ENCODE measurements around the gene CA5A. TPM values are rescaled to one million over a fixed set of nuclear protein-coding genes. Genes with fewer than 3 reads are reported as not detected.
"Not testable (repeated sequence)": the region's sequence is repeated elsewhere in the genome, so short reads cannot be mapped to it uniquely, and the experiment has no call there.

Gene CA5A
- total and polyA plus RNA-seq, 8 donors, result 0.09 to 0.77 (median 0.16) TPM

GRCh38 chr16:87914812-87915211 is 21.5 kb downstream of the CA5A start:
- Histone ChIP-seq H3K36me3 (no peaks in the 10 kb centered on the region), H3K9me3 (no peaks in the 10 kb centered on the region), H3K4me1 (no peaks in the 10 kb centered on the region), H3K27me3 (peaks cover 0 to 32% of the 10 kb centered on the region in 2 donors), H3K27ac (no peak overlapping the region), H3K4me3 (no peak overlapping the region)
- intact Hi-C loops (cut with DNase I), result no loop called here
- no peak for TF ChIP-seq CTCF (IDR thresholded peaks at IDR 0.05)
- no peak for DNase-seq
- no peak for ATAC-seq

GRCh38 chr16:87914021-87914725 is 22.2 kb downstream of the CA5A start:
- intact Hi-C loops (cut with DNase I); ATAC-seq; H3K4me3 ChIP-seq; H3K9me3 ChIP-seq; DNase-seq; H3K4me1 ChIP-seq; H3K36me3 ChIP-seq; H3K27ac ChIP-seq: not testable (repeated sequence)
- H3K27me3 ChIP-seq, result peaks cover 0 to 31% of the 10 kb centered on the region in 2 donors

GRCh38 chr16:87912691-87913090 is 23.6 kb downstream of the CA5A start:
- H3K9me3 ChIP-seq; ATAC-seq; DNase-seq; H3K36me3 ChIP-seq; intact Hi-C loops (cut with DNase I); H3K27ac ChIP-seq; H3K4me1 ChIP-seq; H3K4me3 ChIP-seq: not testable (repeated sequence)
- peaks cover 0 to 39% of the 10 kb centered on the region in 2 donors for H3K27me3 ChIP-seq

- ATAC-seq; H3K36me3 ChIP-seq; H3K4me3 ChIP-seq; H3K4me1 ChIP-seq; H3K9me3 ChIP-seq; intact Hi-C loops (cut with DNase I); H3K27ac ChIP-seq: not testable (repeated sequence)
- DNase-seq, result peak in 1 of 4 donors; percentile 19
- peaks cover 0 to 39% of the 10 kb centered on the region in 2 donors for H3K27me3 ChIP-seq
Measured at GRCh38 chr16:87911106-87911763, 25.1 kb downstream of the CA5A start.

GRCh38 chr16:87909203-87909935 is 27.0 kb downstream of the CA5A start:
- H3K4me3 ChIP-seq; H3K4me1 ChIP-seq; H3K36me3 ChIP-seq; H3K9me3 ChIP-seq; H3K27ac ChIP-seq; intact Hi-C loops (cut with DNase I): not testable (repeated sequence)
- peak; percentile 83 to 93 for TF ChIP-seq CTCF (IDR thresholded peaks at IDR 0.05)
- H3K27me3 ChIP-seq, result peaks cover 0 to 35% of the 10 kb centered on the region in 2 donors
- DNase-seq (peak; percentile 20 to 95 (median 61)), ATAC-seq (peak; percentile 98)

- ATAC-seq; H3K36me3 ChIP-seq; H3K4me3 ChIP-seq; H3K27ac ChIP-seq; H3K9me3 ChIP-seq; H3K4me1 ChIP-seq; DNase-seq; intact Hi-C loops (cut with DNase I): not testable (repeated sequence)
- H3K27me3 ChIP-seq, result peaks cover 0 to 23% of the 10 kb centered on the region in 2 donors
Measured at GRCh38 chr16:87908101-87908500, 28.2 kb downstream of the CA5A start.

GRCh38 chr16:87905521-87905920 is 30.8 kb downstream of the CA5A start:
- intact Hi-C loops (cut with DNase I); H3K36me3 ChIP-seq; H3K9me3 ChIP-seq; H3K27ac ChIP-seq; H3K4me3 ChIP-seq; DNase-seq; ATAC-seq; H3K4me1 ChIP-seq: not testable (repeated sequence)
- peaks cover 0 to 17% of the 10 kb centered on the region in 2 donors for H3K27me3 ChIP-seq

- H3K9me3 ChIP-seq; H3K27ac ChIP-seq; DNase-seq; ATAC-seq; H3K4me1 ChIP-seq; H3K4me3 ChIP-seq; intact Hi-C loops (cut with DNase I); H3K36me3 ChIP-seq: not testable (repeated sequence)
- H3K27me3 ChIP-seq, result peaks cover 0 to 22% of the 10 kb centered on the region in 2 donors
Measured at GRCh38 chr16:87904963-87905362, 31.4 kb downstream of the CA5A start.

GRCh38 chr16:87900489-87900888 is 35.8 kb downstream of the CA5A start:
- H3K4me1 ChIP-seq, result peaks cover 0 to 13% of the 10 kb centered on the region in 2 donors
- DNase-seq; intact Hi-C loops (cut with DNase I); H3K36me3 ChIP-seq; H3K9me3 ChIP-seq; H3K4me3 ChIP-seq; H3K27ac ChIP-seq; ATAC-seq: not testable (repeated sequence)
- peaks cover 0 to 17% of the 10 kb centered on the region in 2 donors for H3K27me3 ChIP-seq
